OCI-LY3 (cell line): Measurements from ENCODE around the gene KCNH6.

Experiments
- H2AFZ ChIP-seq: fragments of 200-600, 300-600 bp; shearing (Covaris generic); 2 replicates; pipeline ENCODE4 v1.6.0; 2014; ENCODE audit warnings: antibody characterized with exemption, low read depth, low read length
- H3K27ac ChIP-seq: fragments of 200-600, 300-600 bp; sonication (generic); 2 replicates; pipeline ENCODE4 v1.5.1; 2014; ENCODE audit warnings: mild to moderate bottlenecking, low read length, moderate library complexity, mixed read lengths
- H3K27me3 ChIP-seq: fragments of 200-600, 300-600 bp; sonication (generic); 2 replicates; pipeline ENCODE4 v1.6.1; 2014; ENCODE audit warnings: low read depth, low read length, mixed read lengths
- H3K36me3 ChIP-seq: fragments of 200-600, 300-600 bp; sonication (generic); replicated peaks from 2 replicates; pipeline ENCODE3; 2014; ENCODE audit warnings: low read depth, low read length, mixed read lengths
- H3K4me1 ChIP-seq: fragments of 300-600, 200-600 bp; sonication (generic); 2 replicates; pipeline ENCODE4 v1.6.1; 2014; ENCODE audit warnings: low read length, mixed read lengths
- H3K4me2 ChIP-seq: fragments of 200-600, 300-600 bp; sonication (generic); 2 replicates; pipeline ENCODE4 v1.6.1; 2014; ENCODE audit warnings: low read length, mixed read lengths
- H3K4me3 ChIP-seq: fragments of 300-600, 200-600 bp; sonication (generic); 2 replicates; pipeline ENCODE4 v1.5.1; 2014; ENCODE audit warnings: antibody characterized with exemption, mild to moderate bottlenecking, low read length, moderate library complexity
- H3K79me2 ChIP-seq: fragments of 300-600, 200-600 bp; shearing (Covaris generic); 2 replicates; pipeline ENCODE4 v1.6.1; 2014; ENCODE audit warnings: mild to moderate bottlenecking, low read length, mixed read lengths
- H3K9ac ChIP-seq: fragments of 300-600, 200-600 bp; shearing (Covaris generic); 2 replicates; pipeline ENCODE4 v1.6.0; 2014; ENCODE audit warnings: mild to moderate bottlenecking, low read length, moderate library complexity
- H3K9me3 ChIP-seq: fragments of 200-600, 300-600 bp; shearing (Covaris generic); 2 replicates; pipeline ENCODE4 v1.6.1; 2014; ENCODE audit warnings: low read length, mixed read lengths; ENCODE audit not compliant: insufficient read depth
- H4K20me1 ChIP-seq: fragments of 200-600, 300-600 bp; sonication (generic); 2 replicates; pipeline ENCODE4 v1.6.1; 2016; ENCODE audit warnings: low read length, mixed read lengths; ENCODE audit not compliant: insufficient read depth
- CTCF ChIP-seq: fragments of 200-600, 300-600 bp; sonication (generic); IDR thresholded peaks from 2 replicates; pipeline ENCODE4 v1.5.1; 2014; ENCODE audit warnings: antibody characterized with exemption, low read length, low read depth
- EZH2phosphoT487 ChIP-seq: fragments of 200-600 bp; shearing (Covaris generic); IDR thresholded peaks from 2 replicates; pipeline ENCODE4 v1.6.1; 2018; ENCODE audit warnings: antibody characterized with exemption, mixed run types, low read depth

KCNH6 gene

GRCh38 chr17:63528183-63528582, 5.0 kb downstream of the KCNH6 start:
- H3K79me2 ChIP-seq: no peaks in the 10 kb centered on the region
- no peak overlapping the region for H2AFZ ChIP-seq
- TF ChIP-seq CTCF: no peak
- H3K9ac ChIP-seq: no peak overlapping the region
- H4K20me1 ChIP-seq: no peaks in the 10 kb centered on the region
- H3K9me3 ChIP-seq: no peaks in the 10 kb centered on the region
- H3K36me3 ChIP-seq: no peaks in the 10 kb centered on the region
- no peaks in the 10 kb centered on the region for H3K4me1 ChIP-seq
- no peaks in the 10 kb centered on the region; the same call in 1 of the 2 replicates for H3K27me3 ChIP-seq
- no peak overlapping the region for H3K27ac ChIP-seq
- H3K4me3 ChIP-seq: no peak overlapping the region
- H3K4me2 ChIP-seq: no peak overlapping the region

DNA sequence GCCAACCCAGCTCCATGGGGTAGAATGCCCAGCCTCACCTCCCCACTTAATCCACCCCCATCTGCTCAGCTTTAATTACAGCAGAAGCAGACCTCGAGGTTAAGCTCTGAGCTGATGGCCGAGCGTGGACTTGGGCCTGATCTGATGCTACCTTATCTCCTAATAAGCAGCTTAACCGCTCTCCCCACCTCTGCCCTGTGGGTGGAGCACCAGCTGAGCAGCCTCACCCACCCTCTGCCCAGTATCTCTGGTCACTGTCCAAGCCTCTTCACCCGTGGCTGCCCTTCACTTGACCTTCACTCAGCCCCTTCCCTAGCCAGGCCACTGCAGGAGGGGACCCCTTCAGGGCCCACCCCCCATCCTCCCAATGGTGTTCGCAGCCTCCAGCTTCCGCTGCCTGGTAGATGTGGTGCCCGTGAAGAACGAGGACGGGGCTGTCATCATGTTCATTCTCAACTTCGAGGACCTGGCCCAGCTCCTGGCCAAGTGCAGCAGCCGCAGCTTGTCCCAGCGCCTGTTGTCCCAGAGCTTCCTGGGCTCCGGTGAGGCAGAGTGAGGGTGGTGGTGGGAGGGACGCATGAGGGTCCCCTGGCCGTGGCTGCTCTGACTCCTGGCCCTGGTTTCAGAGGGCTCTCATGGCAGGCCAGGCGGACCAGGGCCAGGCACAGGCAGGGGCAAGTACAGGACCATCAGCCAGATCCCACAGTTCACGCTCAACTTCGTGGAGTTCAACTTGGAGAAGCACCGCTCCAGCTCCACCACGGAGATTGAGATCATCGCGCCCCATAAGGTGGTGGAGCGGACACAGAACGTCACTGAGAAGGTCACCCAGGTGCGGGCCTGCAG, 6.8 kb downstream of the KCNH6 start:
- Histone ChIP-seq H3K27ac (no peak overlapping the region), H3K9me3 (no peaks in the 10 kb centered on the region), H3K36me3 (no peaks in the 10 kb centered on the region), H4K20me1 (no peaks in the 10 kb centered on the region), H3K4me2 (no peak overlapping the region), H3K4me1 (no peaks in the 10 kb centered on the region), H2AFZ (no peak overlapping the region), H3K79me2 (no peaks in the 10 kb centered on the region), H3K9ac (no peak overlapping the region), H3K27me3 (no peaks in the 10 kb centered on the region; the same call in 1 of the 2 replicates), H3K4me3 (no peak overlapping the region)
- TF ChIP-seq EZH2phosphoT487: no peak
- TF ChIP-seq CTCF: no peak

- H3K4me1 ChIP-seq: no peaks in the 10 kb centered on the region
- H3K9me3 ChIP-seq: no peaks in the 10 kb centered on the region
- H3K9ac ChIP-seq: no peak overlapping the region
- no peaks in the 10 kb centered on the region for H3K36me3 ChIP-seq
- TF ChIP-seq EZH2phosphoT487 (no peak), CTCF (no peak)
- no peak overlapping the region for H3K4me2 ChIP-seq
- no peak overlapping the region for H3K27ac ChIP-seq
- H3K4me3 ChIP-seq: no peak overlapping the region
- H3K27me3 ChIP-seq: no peaks in the 10 kb centered on the region; the same call in 1 of the 2 replicates
- H3K79me2 ChIP-seq: no peaks in the 10 kb centered on the region
- no peaks in the 10 kb centered on the region for H4K20me1 ChIP-seq
- H2AFZ ChIP-seq: no peak overlapping the region
Measured at GRCh38 chr17:63530557-63531021, 7.4 kb downstream of the KCNH6 start.

DNA sequence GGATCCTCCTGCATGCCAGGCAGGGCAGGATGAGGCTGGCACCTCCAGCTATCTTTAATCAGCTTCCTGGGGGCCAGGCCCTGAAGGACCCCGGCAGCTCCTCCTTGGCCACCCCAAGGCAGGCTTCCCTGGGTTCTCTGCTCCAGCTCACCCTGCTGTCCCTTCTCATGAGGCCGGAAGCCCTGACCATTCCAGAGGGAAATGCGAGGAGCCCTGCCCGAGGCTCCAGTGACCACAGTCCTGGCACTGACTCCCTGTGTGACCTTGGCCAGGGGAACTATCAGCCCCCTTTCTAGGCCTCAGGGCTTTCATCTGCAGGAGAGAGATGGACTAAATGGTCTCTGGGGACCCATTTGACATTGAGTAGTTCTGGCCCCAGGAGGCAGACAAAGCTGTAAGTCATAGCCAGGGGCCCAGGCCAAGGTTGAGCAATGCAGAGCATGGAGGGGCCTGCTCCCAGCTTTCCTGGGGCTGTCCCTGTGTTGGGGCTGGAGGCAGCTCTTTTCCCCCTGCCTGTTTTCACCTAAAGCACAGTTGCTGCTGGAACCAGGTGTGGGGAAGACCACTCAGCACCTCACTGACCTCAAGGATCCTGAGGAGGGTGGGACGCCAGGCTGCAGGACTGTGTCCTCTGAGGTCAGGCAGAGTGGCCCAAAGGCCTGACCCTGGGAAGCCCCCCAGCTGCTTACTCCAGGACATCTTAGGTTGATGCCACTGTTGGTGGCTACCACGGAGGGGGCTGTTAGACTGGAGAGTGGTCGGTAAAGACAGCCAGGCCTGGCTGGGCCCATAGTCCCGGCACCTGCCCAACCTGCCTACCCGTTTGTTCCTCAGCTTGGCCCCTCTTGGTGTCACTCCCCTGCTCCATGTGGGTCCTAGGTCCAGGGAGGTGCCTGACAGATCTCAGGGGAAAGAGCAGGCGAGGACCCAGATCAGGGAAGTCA, 8.1 kb downstream of the KCNH6 start:
- H4K20me1 ChIP-seq: no peaks in the 10 kb centered on the region
- H3K4me3 ChIP-seq: no peak overlapping the region
- no peaks in the 10 kb centered on the region for H3K4me1 ChIP-seq
- H2AFZ ChIP-seq: no peak overlapping the region
- H3K9me3 ChIP-seq: no peaks in the 10 kb centered on the region
- H3K79me2 ChIP-seq: no peaks in the 10 kb centered on the region
- no peaks in the 10 kb centered on the region; the same call in 1 of the 2 replicates for H3K27me3 ChIP-seq
- TF ChIP-seq EZH2phosphoT487: no peak
- no peak for TF ChIP-seq CTCF
- no peak overlapping the region for H3K27ac ChIP-seq
- no peaks in the 10 kb centered on the region for H3K36me3 ChIP-seq
- no peak overlapping the region for H3K4me2 ChIP-seq
- H3K9ac ChIP-seq: no peak overlapping the region
